Adrenal gland (tissue), 5 donors: ENCODE measurements around the gene MICAL3.
"Not testable (repeated sequence)": the region's sequence is repeated elsewhere in the genome, so short reads cannot be mapped to it uniquely, and the experiment has no call there.

ENCODE experiments used
- POLR2A ChIP-seq, 2 donors: fragments of 450-650 bp; IDR thresholded peaks; one replicate each; pipeline ENCODE4 v1.6.1; 2017; ENCODE audit warnings: antibody characterized with exemption in 2 of 2, mild to moderate bottlenecking in 2 of 2, moderate library complexity in 1 of 2
- TF ChIP-seq, protein P1 (sequence below), 6 experiments: fragments of 450-650 bp in 4 of 6; fragments of 200-600 bp in 2 of 6; sonication (generic) in 1 of 6; IDR thresholded peaks; 1 replicate in 5 of 6; 2 replicates in 1 of 6; pipeline versions ENCODE4 v1.5.1 to v1.8.0; 2016 to 2021; ENCODE audit warnings: antibody characterized with exemption in 6 of 6, mild to moderate bottlenecking in 2 of 6, moderate library complexity in 1 of 6
- donor health status: DM: no; HTN: no; CAD: no.

DNA sequence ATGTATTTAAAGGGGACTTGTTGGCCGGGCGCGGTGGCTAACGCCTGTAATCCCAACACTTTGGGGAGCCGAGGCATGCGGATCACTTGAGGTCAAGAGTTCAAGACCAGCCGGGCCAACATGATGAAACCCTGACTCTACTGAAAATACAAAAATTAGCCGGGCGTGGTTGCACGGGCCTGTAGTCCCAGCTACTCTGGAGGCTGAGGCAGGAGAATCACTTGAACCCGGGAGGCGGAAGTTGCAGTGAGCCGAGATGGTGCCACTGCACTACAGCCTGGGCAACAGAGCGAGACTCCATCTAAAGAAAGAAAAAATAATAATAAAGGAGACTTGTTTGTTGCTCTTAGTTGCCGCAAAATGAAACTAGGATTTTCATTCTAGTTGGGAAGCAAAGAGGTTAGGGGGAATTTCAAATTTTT, 22.5 kb downstream of the MICAL3 start:
- TF ChIP-seq, protein P1, sequence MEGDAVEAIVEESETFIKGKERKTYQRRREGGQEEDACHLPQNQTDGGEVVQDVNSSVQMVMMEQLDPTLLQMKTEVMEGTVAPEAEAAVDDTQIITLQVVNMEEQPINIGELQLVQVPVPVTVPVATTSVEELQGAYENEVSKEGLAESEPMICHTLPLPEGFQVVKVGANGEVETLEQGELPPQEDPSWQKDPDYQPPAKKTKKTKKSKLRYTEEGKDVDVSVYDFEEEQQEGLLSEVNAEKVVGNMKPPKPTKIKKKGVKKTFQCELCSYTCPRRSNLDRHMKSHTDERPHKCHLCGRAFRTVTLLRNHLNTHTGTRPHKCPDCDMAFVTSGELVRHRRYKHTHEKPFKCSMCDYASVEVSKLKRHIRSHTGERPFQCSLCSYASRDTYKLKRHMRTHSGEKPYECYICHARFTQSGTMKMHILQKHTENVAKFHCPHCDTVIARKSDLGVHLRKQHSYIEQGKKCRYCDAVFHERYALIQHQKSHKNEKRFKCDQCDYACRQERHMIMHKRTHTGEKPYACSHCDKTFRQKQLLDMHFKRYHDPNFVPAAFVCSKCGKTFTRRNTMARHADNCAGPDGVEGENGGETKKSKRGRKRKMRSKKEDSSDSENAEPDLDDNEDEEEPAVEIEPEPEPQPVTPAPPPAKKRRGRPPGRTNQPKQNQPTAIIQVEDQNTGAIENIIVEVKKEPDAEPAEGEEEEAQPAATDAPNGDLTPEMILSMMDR (IDR thresholded peaks at IDR 0.05), result not testable (repeated sequence)
- TF ChIP-seq POLR2A (IDR thresholded peaks at IDR 0.05), result not testable (repeated sequence)
